Mucosa of descending colon (tissue), 3 donors: ENCODE results near the gene OR13C2. TPM values are rescaled to one million over a fixed set of nuclear protein-coding genes. Genes with fewer than 3 reads are reported as not detected.

ENCODE experiments used
- ATAC-seq: fragments of 200-7000 bp; cut with Tn5 transposase; one replicate; pipeline ENCODE4 v1.9.1; 2020; ENCODE audit warnings: mild to moderate bottlenecking, moderate library complexity
- DNase-seq, 3 donors: peaks; one replicate each; pipeline ENCODE4 v3.0.0-alpha.2; 2020
- H3K36me3 ChIP-seq: fragments of 200-600 bp; one replicate; pipeline ENCODE4 v1.8.0; 2021; ENCODE audit warnings: low read depth, mild to moderate bottlenecking
- H3K4me1 ChIP-seq: fragments of 200-600 bp; one replicate; pipeline ENCODE4 v1.8.0; 2021; ENCODE audit warnings: low read depth, mild to moderate bottlenecking
- H3K4me3 ChIP-seq: fragments of 200-600 bp; one replicate; pipeline ENCODE4 v1.8.0; 2021; ENCODE audit warnings: mild to moderate bottlenecking
- H3K9me3 ChIP-seq: fragments of 200-600 bp; one replicate; pipeline ENCODE4 v1.8.0; 2021; ENCODE audit warnings: mild to moderate bottlenecking
- CTCF ChIP-seq: fragments of 200-600 bp; IDR thresholded peaks from one replicate; pipeline ENCODE4 v1.8.0; 2022; ENCODE audit warnings: antibody characterized with exemption, mild to moderate bottlenecking
- intact Hi-C, 2 donors: fragments of 100-400 bp; cut with DNase I in 1 of 2; cut with micrococcal nuclease in 1 of 2; formaldehyde crosslinking; loops; one replicate each; pipeline versions ENCODE4 v1.11.0 to v1.11.1; 2022; cut with DNase I, micrococcal nuclease
- total RNA-seq, 3 donors: library from RNA; stranded (reverse); fragmentation: NEBNext Ultra II Directional in 2 of 3; extraction: Animal tissue kit (Norgen Biotek cat#: 25700) in 2 of 3; gene quantifications; one replicate each; pipeline versions ENCODE4 v1.2.1 to v1.2.4, GENCODE V29; 2021 to 2023
- donor health status: DM: no; HTN: no; CAD: no; lungs with moderate emphysema.
- donor health status: DM: no; HTN: no; CAD: no.
- donor health status: DM: no; HTN: yes; CAD: no.

The OR13C2 gene
- total RNA-seq, 3 donors from 2014 or later, result not detected

- intact Hi-C loops, result no loop called here
- H3K4me1 ChIP-seq, result no peaks in the 10 kb centered on the region
- DNase-seq, result no peak
- H3K36me3 ChIP-seq, result no peaks in the 10 kb centered on the region
- no peak for TF ChIP-seq CTCF
- no peak for ATAC-seq
- no peak overlapping the region for H3K4me3 ChIP-seq
- no peaks in the 10 kb centered on the region for H3K9me3 ChIP-seq
These were observed 24.9 kb downstream of the OR13C2 start for GRCh38 chr9:104580562-104580961.

- intact Hi-C loops, result no loop called here
- H3K9me3 ChIP-seq, result peaks cover 4% of the 10 kb centered on the region
- no peak for DNase-seq
- H3K36me3 ChIP-seq, result no peaks in the 10 kb centered on the region
- ATAC-seq, result no peak
- H3K4me3 ChIP-seq, result no peak overlapping the region
- no peak for TF ChIP-seq CTCF
- H3K4me1 ChIP-seq, result no peaks in the 10 kb centered on the region
These were observed 28.2 kb downstream of the OR13C2 start for GRCh38 chr9:104577263-104577662.

GRCh38 chr9:104575456-104575855 is 30.0 kb downstream of the OR13C2 start:
- Histone ChIP-seq H3K4me1 (no peaks in the 10 kb centered on the region), H3K36me3 (no peaks in the 10 kb centered on the region), H3K9me3 (peaks cover 12% of the 10 kb centered on the region), H3K4me3 (no peak overlapping the region)
- ATAC-seq, result no peak
- DNase-seq, result no peak
- TF ChIP-seq CTCF, result no peak
- intact Hi-C loops, result no loop called here

GRCh38 chr9:104572612-104573011 is 32.8 kb downstream of the OR13C2 start:
- intact Hi-C loops, result no loop called here
- H3K9me3 ChIP-seq, result peaks cover 12% of the 10 kb centered on the region
- no peaks in the 10 kb centered on the region for H3K36me3 ChIP-seq
- H3K4me1 ChIP-seq, result no peaks in the 10 kb centered on the region
- ATAC-seq (no peak), DNase-seq (no peak)
- no peak overlapping the region for H3K4me3 ChIP-seq
- no peak for TF ChIP-seq CTCF

- TF ChIP-seq CTCF, result no peak
- ATAC-seq (no peak), DNase-seq (no peak)
- Histone ChIP-seq H3K36me3 (no peaks in the 10 kb centered on the region), H3K9me3 (peaks cover 12% of the 10 kb centered on the region), H3K4me3 (no peak within 1 kb of the TSS), H3K4me1 (no peaks in the 10 kb centered on the region)
- intact Hi-C loops, result no loop called here
These were observed 36.6 kb downstream of the OR13C2 start, which contains the start of gene OR13C8 for GRCh38 chr9:104568868-104569267. OR13C8 (plus strand) TSS chr9:104569168; CDS start chr9:104569168, 0 bp downstream.

GRCh38 chr9:104564358-104564757 is 41.1 kb downstream of the OR13C2 start:
- H3K36me3 ChIP-seq, result no peaks in the 10 kb centered on the region
- ATAC-seq, result no peak
- no peak for TF ChIP-seq CTCF
- intact Hi-C loops, result no loop called here
- no peak overlapping the region for H3K4me3 ChIP-seq
- no peak for DNase-seq
- no peaks in the 10 kb centered on the region for H3K4me1 ChIP-seq
- no peaks in the 10 kb centered on the region for H3K9me3 ChIP-seq
